Cardiac muscle cell (in vitro differentiated cells and primary cell): ENCODE results near the gene PADI2. TPM values are rescaled to one million over a fixed set of nuclear protein-coding genes. Genes with fewer than 3 reads are reported as not detected.

Experiments used
- DNase-seq, 2 donors: peaks; one replicate each; pipeline versions ENCODE4 v3.0.0 to v3.0.0-alpha.2; 2010 to 2017; ENCODE audit warnings: low read depth in 1 of 2, low spot score in 1 of 2
- H3K27ac ChIP-seq: fragments of 200-600 bp; sonication (generic); 2 replicates; pipeline ENCODE4 v1.5.1; 2016
- H3K27me3 ChIP-seq: fragments of 200-600 bp; sonication (generic); 2 replicates; pipeline ENCODE4 v1.6.0; 2016; ENCODE audit warnings: control low read depth
- H3K36me3 ChIP-seq: fragments of 200-600 bp; sonication (generic); 2 replicates; pipeline ENCODE4 v1.5.1; 2016; ENCODE audit warnings: control low read depth
- H3K4me1 ChIP-seq: fragments of 200-600 bp; sonication (generic); 2 replicates; pipeline ENCODE4 v1.8.1; 2017; ENCODE audit warnings: low read depth, mild to moderate bottlenecking, mixed run types
- H3K4me3 ChIP-seq: fragments of 200-600 bp; sonication (generic); 2 replicates; pipeline ENCODE4 v1.5.1; 2016; ENCODE audit warnings: mild to moderate bottlenecking
- H3K9me3 ChIP-seq: fragments of 200-600 bp; sonication (generic); 2 replicates; pipeline ENCODE4 v1.5.1; 2017; ENCODE audit warnings: low read depth, mild to moderate bottlenecking, control low read depth
- polyA plus RNA-seq: library from polyadenylated mRNA; unstranded; fragments of >200 nt; fragmentation: Nextera tagmentation; extraction: Ambion mirVana; gene quantifications from 2 replicates; pipeline ENCODE4 v1.2.1, GENCODE V29; 2016
- total RNA-seq: library from RNA; depleted of rRNA; stranded (reverse); fragments of >200 nt; gene quantifications from 2 replicates; pipeline ENCODE4 v1.2.3, GENCODE V29; 2016
- TF ChIP-seq, protein P1 (sequence below): IDR thresholded peaks from 2 replicates; pipeline ENCODE4 v1.5.1; 2012; ENCODE audit warnings: low read depth, mild to moderate bottlenecking, low read length

PADI2 gene
- total and polyA plus RNA-seq, 2 experiments from 2014 or later: 0.11 to 0.54 TPM

DNA sequence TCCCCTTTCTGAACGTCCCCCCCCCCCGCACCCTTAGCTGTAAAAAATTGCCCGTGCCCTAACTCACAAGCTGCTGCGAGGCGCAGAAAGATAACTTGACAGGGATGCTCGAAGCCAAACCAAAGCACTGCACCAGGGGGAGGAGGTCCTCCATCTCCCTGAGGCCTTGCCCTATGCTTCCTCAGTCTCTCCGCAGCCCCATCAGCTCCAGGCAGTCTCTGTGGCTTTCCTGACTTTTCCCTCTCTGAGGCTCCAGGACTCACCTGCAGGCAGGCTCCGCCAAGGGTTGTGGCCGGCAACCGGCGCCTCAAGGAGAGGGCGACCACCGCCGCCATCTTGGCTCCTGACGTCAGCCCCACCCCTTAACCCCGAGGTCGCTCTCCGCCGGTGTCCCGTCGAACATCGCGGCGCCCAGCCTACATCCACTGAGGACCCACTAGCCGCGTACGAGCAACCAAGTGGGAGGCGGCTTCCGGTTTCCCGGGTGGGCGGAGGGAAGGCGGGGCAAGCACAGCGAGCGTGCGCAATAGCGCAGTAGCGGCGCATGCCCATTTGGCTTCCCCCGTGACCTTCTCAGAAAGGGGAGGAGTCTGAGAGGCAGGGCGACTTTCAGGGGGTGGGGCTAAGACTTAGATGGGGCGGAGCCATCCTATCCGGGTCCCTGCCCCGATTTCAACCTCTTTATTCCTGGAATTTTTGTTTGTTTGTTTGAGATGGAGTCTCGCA, 65.4 kb downstream of the PADI2 start, which contains the start of gene SDHB:
Gene SDHB (minus strand): TSS at position 348 of the 726 bp plus-strand sequence. CDS start 13 bp downstream, at position 335.
- Histone ChIP-seq H3K27ac (peak within 1 kb of the TSS; percentile 80), H3K4me1 (peaks cover 7% of the 10 kb centered on the region), H3K27me3 (no peaks in the 10 kb centered on the region), H3K36me3 (no peaks in the 10 kb centered on the region), H3K4me3 (peak within 1 kb of the TSS; percentile 47), H3K9me3 (no peaks in the 10 kb centered on the region)
- peak; percentile 99 for DNase-seq
- TF ChIP-seq, protein P1, sequence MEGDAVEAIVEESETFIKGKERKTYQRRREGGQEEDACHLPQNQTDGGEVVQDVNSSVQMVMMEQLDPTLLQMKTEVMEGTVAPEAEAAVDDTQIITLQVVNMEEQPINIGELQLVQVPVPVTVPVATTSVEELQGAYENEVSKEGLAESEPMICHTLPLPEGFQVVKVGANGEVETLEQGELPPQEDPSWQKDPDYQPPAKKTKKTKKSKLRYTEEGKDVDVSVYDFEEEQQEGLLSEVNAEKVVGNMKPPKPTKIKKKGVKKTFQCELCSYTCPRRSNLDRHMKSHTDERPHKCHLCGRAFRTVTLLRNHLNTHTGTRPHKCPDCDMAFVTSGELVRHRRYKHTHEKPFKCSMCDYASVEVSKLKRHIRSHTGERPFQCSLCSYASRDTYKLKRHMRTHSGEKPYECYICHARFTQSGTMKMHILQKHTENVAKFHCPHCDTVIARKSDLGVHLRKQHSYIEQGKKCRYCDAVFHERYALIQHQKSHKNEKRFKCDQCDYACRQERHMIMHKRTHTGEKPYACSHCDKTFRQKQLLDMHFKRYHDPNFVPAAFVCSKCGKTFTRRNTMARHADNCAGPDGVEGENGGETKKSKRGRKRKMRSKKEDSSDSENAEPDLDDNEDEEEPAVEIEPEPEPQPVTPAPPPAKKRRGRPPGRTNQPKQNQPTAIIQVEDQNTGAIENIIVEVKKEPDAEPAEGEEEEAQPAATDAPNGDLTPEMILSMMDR: no peak

- Histone ChIP-seq H3K4me3 (peak overlapping the region; percentile 47), H3K4me1 (peaks cover 7% of the 10 kb centered on the region), H3K36me3 (no peaks in the 10 kb centered on the region), H3K27ac (peak overlapping the region; percentile 80), H3K27me3 (no peaks in the 10 kb centered on the region), H3K9me3 (no peaks in the 10 kb centered on the region)
- TF ChIP-seq, protein P1: no peak
- DNase-seq: no peak
Measured at GRCh38 chr1:17053086-17053684, 66.1 kb downstream of the PADI2 start.

DNA sequence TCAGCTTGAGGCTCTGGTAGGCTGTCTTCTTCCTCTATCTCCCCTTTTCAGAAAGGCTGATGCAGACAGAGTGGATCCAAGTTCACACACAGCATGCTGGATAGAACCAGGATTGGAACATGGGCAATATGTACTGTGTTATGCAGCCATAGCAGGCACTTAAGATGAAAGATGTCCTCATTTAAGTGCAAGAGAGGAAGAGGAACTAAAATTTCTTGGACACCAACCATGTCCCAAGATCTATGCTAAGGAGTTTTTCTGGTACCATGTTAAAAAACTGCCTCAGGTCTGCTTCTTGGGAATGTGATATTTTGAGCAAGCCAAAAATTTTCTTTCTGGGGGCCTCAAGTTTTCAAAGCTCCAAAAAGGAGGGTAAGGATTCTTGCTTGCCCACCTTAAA, 66.6 kb downstream of the PADI2 start:
- Histone ChIP-seq H3K4me1 (peaks cover 7% of the 10 kb centered on the region), H3K27me3 (no peaks in the 10 kb centered on the region), H3K9me3 (no peaks in the 10 kb centered on the region), H3K36me3 (peaks cover 2% of the 10 kb centered on the region), H3K27ac (no peak overlapping the region), H3K4me3 (peak overlapping the region; percentile 47)
- TF ChIP-seq, protein P1: no peak
- no peak for DNase-seq

DNA sequence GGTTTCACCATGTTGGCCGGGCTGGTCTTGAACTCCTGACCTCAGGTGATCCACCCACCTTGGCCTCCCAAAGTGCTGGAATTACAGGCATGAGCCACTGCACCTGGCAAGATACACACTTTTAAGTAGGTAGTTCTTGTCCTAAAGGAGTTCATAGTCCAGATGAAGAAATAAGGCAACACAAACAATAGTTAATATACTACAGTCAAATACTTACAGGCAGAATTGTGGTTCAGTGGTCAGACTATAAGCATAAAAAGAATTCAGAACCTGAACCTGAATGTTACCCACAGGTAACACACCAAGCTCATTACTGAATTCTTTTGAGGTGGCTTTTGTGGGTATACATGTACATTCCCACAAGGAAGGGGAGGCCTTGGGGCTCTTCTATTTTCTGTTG, 67.2 kb downstream of the PADI2 start:
- H3K9me3 ChIP-seq: no peaks in the 10 kb centered on the region
- H3K27ac ChIP-seq: no peak overlapping the region
- no peak overlapping the region for H3K4me3 ChIP-seq
- H3K27me3 ChIP-seq: no peaks in the 10 kb centered on the region
- TF ChIP-seq, protein P1: no peak
- DNase-seq: no peak
- peaks cover 7% of the 10 kb centered on the region for H3K4me1 ChIP-seq
- peaks cover 2% of the 10 kb centered on the region for H3K36me3 ChIP-seq

DNA sequence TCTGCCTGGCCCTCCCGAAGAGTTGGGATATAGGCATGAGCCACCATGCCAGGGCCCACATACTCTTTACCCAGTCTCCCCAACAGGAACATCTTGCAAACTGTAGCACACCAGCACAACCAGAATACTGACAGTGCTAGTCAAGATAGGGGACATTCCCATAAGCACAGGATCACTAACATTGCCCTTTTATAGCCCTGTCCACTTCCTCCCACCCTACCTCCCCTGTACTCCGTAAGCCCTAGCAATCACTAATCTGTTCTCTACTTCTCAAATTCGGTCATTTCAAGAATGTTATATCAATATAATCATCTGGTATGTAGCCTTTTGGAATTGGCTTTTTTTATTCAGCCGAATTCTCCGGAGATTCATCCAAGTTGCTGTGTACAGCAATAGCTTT, 71.3 kb downstream of the PADI2 start:
- H3K4me3 ChIP-seq: no peak overlapping the region
- no peaks in the 10 kb centered on the region for H3K9me3 ChIP-seq
- peaks cover 9% of the 10 kb centered on the region for H3K4me1 ChIP-seq
- no peaks in the 10 kb centered on the region for H3K27me3 ChIP-seq
- no peak for DNase-seq
- TF ChIP-seq, protein P1: no peak
- peak overlapping the region; percentile 34 for H3K27ac ChIP-seq
- peaks cover 18% of the 10 kb centered on the region for H3K36me3 ChIP-seq
